Adrenal gland (tissue), 12 donors: ENCODE measurements around the gene RAF1. TPM values are rescaled to one million over a fixed set of nuclear protein-coding genes. Genes with fewer than 3 reads are reported as not detected.

Experiments
- DNase-seq, 7 donors: peaks; one replicate each; pipeline ENCODE4 v3.0.0-alpha.2; 2019 to 2020
- H3K27ac ChIP-seq, 5 donors: fragments of 200-600 bp; sonication (generic) in 4 of 5; 1 replicate in 3 of 5; 2 replicates in 2 of 5; pipeline versions ENCODE4 v1.5.1 to v1.8.0; 2016 to 2020; ENCODE audit warnings: mild to moderate bottlenecking in 1 of 5
- H3K27me3 ChIP-seq: fragments of 200-600 bp; 2 replicates; pipeline ENCODE4 v1.8.0; 2021
- H3K36me3 ChIP-seq, 2 donors: fragments of 200-600 bp; replicated peaks in 1 of 2; 1 replicate in 1 of 2; 2 replicates in 1 of 2; pipeline versions ENCODE4 v1.5.1 to v1.8.0; 2018 to 2022
- H3K4me1 ChIP-seq, 2 donors: fragments of 200-600 bp; replicated peaks in 1 of 2; 1 replicate in 1 of 2; 2 replicates in 1 of 2; pipeline versions ENCODE4 v1.5.1 to v1.8.0; 2018 to 2021
- H3K4me3 ChIP-seq, 4 donors: fragments of 200-600 bp; sonication (generic) in 3 of 4; one replicate each; pipeline ENCODE4 v1.5.1; 2016 to 2018
- H3K9me3 ChIP-seq, 3 donors: fragments of 200-600 bp; sonication (generic) in 1 of 3; replicated peaks in 1 of 3; 1 replicate in 2 of 3; 2 replicates in 1 of 3; pipeline versions ENCODE4 v1.5.1 to v1.8.0; 2016 to 2021
- CTCF ChIP-seq, 6 experiments: fragments of 450-650 bp in 4 of 6; fragments of 200-600 bp in 2 of 6; sonication (generic) in 1 of 6; IDR thresholded peaks; 1 replicate in 5 of 6; 2 replicates in 1 of 6; pipeline versions ENCODE4 v1.5.1 to v1.8.0; 2016 to 2021; ENCODE audit warnings: antibody characterized with exemption in 6 of 6, mild to moderate bottlenecking in 2 of 6, moderate library complexity in 1 of 6
- POLR2A ChIP-seq, 2 donors: fragments of 450-650 bp; IDR thresholded peaks; one replicate each; pipeline ENCODE4 v1.6.1; 2017; ENCODE audit warnings: antibody characterized with exemption in 2 of 2, mild to moderate bottlenecking in 2 of 2, moderate library complexity in 1 of 2
- WGBS, 4 donors: extraction: QIAGEN DNeasy Blood & Tissue Kit in 2 of 4; methylation state at CpG; one replicate each; pipeline versions ENCODE4 v1.1.5 to v1.1.7; 2013 to 2017; 5-methylcytosine and 5-hydroxymethylcytosine counted together
- intact Hi-C, 2 donors: fragments of 100-400 bp; cut with DNase I; formaldehyde crosslinking; loops; one replicate each; pipeline versions ENCODE4 v1.14.1 to v1.15.0; 2022 to 2023
- polyA plus RNA-seq, 3 donors: library from polyadenylated mRNA; stranded (reverse); fragments of 200-250 nt in 2 of 3; fragments of 350-450 nt in 1 of 3; fragmentation: Illumina TruSeq in 1 of 3; extraction: RNeasy Lipid Tissue Mini Kit (QIAGEN cat#74804) in 1 of 3; gene quantifications; one replicate each; pipeline ENCODE4 v1.2.3, GENCODE V29; 2013 to 2014
- total RNA-seq, 9 donors: library from RNA; depleted of rRNA in 4 of 9; stranded (reverse); fragments of >200 nt in 4 of 9; fragments of 120-200 nt in 1 of 9; fragmentation: NEBNext Ultra II Directional in 1 of 9; extraction: Animal tissue kit (Norgen Biotek cat#: 25700) in 1 of 9; gene quantifications; one replicate each; pipeline versions ENCODE4 v1.1.0 to v1.2.4, GENCODE V29; 2013 to 2023
- donor health status: healthy with polysubstance abuse.
- donor health status: Bipolar disorder and iron deficiency.
- donor health status: DM: yes; HTN: yes; CAD: no.
- donor health status: DM: no; HTN: no; CAD: no.
- donor health status: DM: no; HTN: no; CAD: no.
- donor health status: DM: yes; HTN: yes; CAD: no.

Gene RAF1
- total and polyA plus RNA-seq, 12 donors, result 45.9 to 110 (median 69.4) TPM

GRCh38 chr3:12568747-12569146 lies 95.2 kb downstream of the RAF1 start:
- TF ChIP-seq POLR2A (IDR thresholded peaks at IDR 0.05) (no peak), CTCF (IDR thresholded peaks at IDR 0.05) (no peak)
- no peak overlapping the region for H3K27ac ChIP-seq
- 82 to 91% (median 86%) methylated on average over 3 of the region's 3 CpGs for WGBS, 4 donors
- peak in 1 of 7 donors; percentile 2 for DNase-seq
- H3K27me3 ChIP-seq, result no peaks in the 10 kb centered on the region
- no peak overlapping the region for H3K4me3 ChIP-seq
- H3K9me3 ChIP-seq, result no peaks in the 10 kb centered on the region
- H3K4me1 ChIP-seq, result no peaks in the 10 kb centered on the region
- peaks cover 0 to 46% of the 10 kb centered on the region in 2 donors for H3K36me3 ChIP-seq
- intact Hi-C loops, result no loop called here

DNA sequence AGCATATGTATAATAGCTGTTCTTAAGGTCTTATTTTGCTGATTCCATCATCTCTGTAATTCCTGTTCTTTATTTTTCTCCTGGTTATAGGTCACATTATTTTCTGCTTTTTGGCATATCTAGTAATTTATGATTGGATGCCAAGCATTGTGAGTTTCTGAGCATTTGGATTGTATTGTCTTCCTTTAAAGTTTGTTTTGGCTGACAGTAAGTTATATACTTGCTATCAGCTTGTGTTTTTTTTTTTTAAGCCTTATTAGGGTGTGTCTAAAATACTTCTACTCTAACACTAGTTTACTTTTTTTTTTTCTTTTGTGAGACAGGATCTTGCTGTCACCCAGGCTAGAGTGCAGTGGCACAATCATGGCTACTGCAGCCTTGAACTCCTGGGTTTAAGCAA lies 96.9 kb downstream of the RAF1 start:
- no peak for DNase-seq
- intact Hi-C loops, result no loop called here
- H3K36me3 ChIP-seq, result peaks cover 0 to 28% of the 10 kb centered on the region in 2 donors
- no peaks in the 10 kb centered on the region for H3K9me3 ChIP-seq
- no peaks in the 10 kb centered on the region for H3K27me3 ChIP-seq
- H3K27ac ChIP-seq, result no peak overlapping the region
- no peak overlapping the region for H3K4me3 ChIP-seq
- TF ChIP-seq CTCF (IDR thresholded peaks at IDR 0.05) (no peak), POLR2A (IDR thresholded peaks at IDR 0.05) (no peak)
- H3K4me1 ChIP-seq, result no peaks in the 10 kb centered on the region

GRCh38 chr3:12562451-12562850 lies 101.5 kb downstream of the RAF1 start:
- peaks cover 9 to 31% of the 10 kb centered on the region in 2 donors for H3K4me1 ChIP-seq
- no peak for DNase-seq
- H3K36me3 ChIP-seq, result no peaks in the 10 kb centered on the region
- TF ChIP-seq POLR2A (IDR thresholded peaks at IDR 0.05), result no peak
- no peak for TF ChIP-seq CTCF (IDR thresholded peaks at IDR 0.05)
- H3K27me3 ChIP-seq, result no peaks in the 10 kb centered on the region
- intact Hi-C loops, result no loop called here
- H3K9me3 ChIP-seq, result no peaks in the 10 kb centered on the region
- H3K27ac ChIP-seq, result no peak overlapping the region
- WGBS, 4 donors, result 60 to 89% (median 85%) methylated on average over 1 of the region's 1 CpG
- H3K4me3 ChIP-seq, result no peak overlapping the region

DNA sequence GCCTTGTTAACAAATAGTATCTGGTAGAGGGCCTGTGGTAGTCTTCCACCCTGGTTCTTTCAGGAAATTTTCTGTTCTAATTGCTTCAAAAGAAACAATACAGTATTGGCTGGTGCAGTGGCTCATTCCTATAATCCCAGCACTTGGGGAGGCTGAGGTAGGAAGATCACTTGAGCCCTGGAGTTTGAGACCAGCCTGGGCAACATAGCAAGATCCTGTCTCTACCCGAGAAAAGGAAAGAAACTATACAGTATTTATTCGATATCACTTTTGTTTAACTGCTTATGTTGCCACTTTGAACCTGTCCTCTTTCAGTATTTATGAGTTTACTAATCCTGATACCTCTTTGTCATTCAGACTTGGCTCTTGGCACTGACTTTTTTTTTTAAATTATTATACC lies 102.5 kb downstream of the RAF1 start:
- TF ChIP-seq CTCF (IDR thresholded peaks at IDR 0.05) (no peak), POLR2A (IDR thresholded peaks at IDR 0.05) (no peak)
- peaks cover 9 to 31% of the 10 kb centered on the region in 2 donors for H3K4me1 ChIP-seq
- WGBS, 4 donors, result 78 to 86% (median 81%) methylated on average over 2 of the region's 2 CpGs
- no peak for DNase-seq
- intact Hi-C loops, result no loop called here
- no peak overlapping the region for H3K27ac ChIP-seq
- H3K36me3 ChIP-seq, result no peaks in the 10 kb centered on the region
- no peak overlapping the region for H3K4me3 ChIP-seq
- H3K9me3 ChIP-seq, result no peaks in the 10 kb centered on the region
- H3K27me3 ChIP-seq, result no peaks in the 10 kb centered on the region
